SJCRH30 (cell line): Measurements from ENCODE around the gene TRIM4. TPM values are rescaled to one million over a fixed set of nuclear protein-coding genes. Genes with fewer than 3 reads are reported as not detected.

Experiments used
- total RNA-seq: library from RNA; depleted of rRNA; stranded (reverse); fragments of >200 nt; shearing (Covaris generic); gene quantifications from 2 replicates; pipeline ENCODE4 v1.2.3, GENCODE V29; 2014; rRNA removed

The TRIM4 gene
- total RNA-seq, 1 experiment from 2014 or later: 18.5 TPM

Other genes with a start within 250 kb of the TRIM4 start
- gene CYP3A5, start 239.5 kb downstream of the TRIM4 start, total RNA-seq: 0.36 TPM in 1 of 2 replicates, not detected in the other
- 0.12 TPM in 1 of 2 replicates, not detected in the other for gene CYP3A7, start 184.3 kb downstream of the TRIM4 start, total RNA-seq
- not detected in 2 replicates for gene CYP3A4, start 135.3 kb downstream of the TRIM4 start, total RNA-seq
- gene CYP3A43, start 91.5 kb downstream of the TRIM4 start, total RNA-seq: not detected in 2 replicates
- 0.32 TPM in 1 of 2 replicates, not detected in the other for gene OR2AE1, start 42.5 kb downstream of the TRIM4 start, total RNA-seq
- not detected in 2 replicates for gene GJC3, start 10.1 kb upstream of the TRIM4 start, total RNA-seq
- 0.10 TPM in 1 of 2 replicates, not detected in the other for gene AZGP1, start 56.5 kb upstream of the TRIM4 start, total RNA-seq
- 17.7 and 20.0 TPM in 2 replicates for gene ZKSCAN1, start 96.1 kb upstream of the TRIM4 start, total RNA-seq
- gene ZSCAN21, start 130.2 kb upstream of the TRIM4 start, total RNA-seq: 15.1 and 17.9 TPM in 2 replicates
- 37.1 and 44.3 TPM in 2 replicates for gene ZNF3, start 162.2 kb upstream of the TRIM4 start, total RNA-seq
- 115 and 126 TPM in 2 replicates for gene COPS6, start 169.4 kb upstream of the TRIM4 start, total RNA-seq
- 332 and 353 TPM in 2 replicates for gene MCM7, start 181.9 kb upstream of the TRIM4 start, total RNA-seq
- 9.9 and 13.9 TPM in 2 replicates for gene AP4M1, start 182.1 kb upstream of the TRIM4 start, total RNA-seq
- 42.2 and 47.8 TPM in 2 replicates for gene TAF6, start 199.8 kb upstream of the TRIM4 start, total RNA-seq
- gene CNPY4, start 200.1 kb upstream of the TRIM4 start, total RNA-seq: 13.2 and 13.7 TPM in 2 replicates
- gene MBLAC1, start 207.4 kb upstream of the TRIM4 start, total RNA-seq: 1.4 and 1.6 TPM in 2 replicates
- gene LAMTOR4, start 229.4 kb upstream of the TRIM4 start, total RNA-seq: 65.4 and 84.6 TPM in 2 replicates
- gene TRAPPC14, start 239.2 kb upstream of the TRIM4 start, total RNA-seq: 9.6 and 15.4 TPM in 2 replicates
- 7.4 and 8.0 TPM in 2 replicates for gene GAL3ST4, start 249.1 kb upstream of the TRIM4 start, total RNA-seq